Jurkat, Clone E6-1 (cell line): ENCODE measurements around the gene PLSCR5.

Experiments used
- DNase-seq: peaks from one replicate; pipeline ENCODE4 v3.0.0-alpha.2; 2011; ENCODE audit warnings: low read depth, low spot score
- H3K4me3 ChIP-seq: 2 replicates; pipeline ENCODE4 v1.5.1; 2011; ENCODE audit warnings: mild to moderate bottlenecking, low read length, control low read depth, moderate library complexity

The PLSCR5 gene

GRCh38 chr3:146550070-146550615 is 55.0 kb downstream of the PLSCR5 start:
- no peak for DNase-seq
- H3K4me3 ChIP-seq, result no peak overlapping the region

- H3K4me3 ChIP-seq, result no peak overlapping the region
- no peak for DNase-seq
Measured at GRCh38 chr3:146547235-146547835, 57.8 kb downstream of the PLSCR5 start.

- no peak overlapping the region for H3K4me3 ChIP-seq
- DNase-seq, result no peak
Measured at GRCh38 chr3:146546366-146546965, 58.7 kb downstream of the PLSCR5 start.

GRCh38 chr3:146544929-146545528 is 60.1 kb downstream of the PLSCR5 start:
- no peak for DNase-seq
- peak overlapping the region; percentile 76 for H3K4me3 ChIP-seq

GRCh38 chr3:146544002-146544928 is 60.9 kb downstream of the PLSCR5 start, which contains the start of gene PLSCR1:
Gene PLSCR1 (minus strand): TSS chr3:146544607. CDS start chr3:146536552, 8,055 bp downstream.
- peak; percentile 82 for DNase-seq
- H3K4me3 ChIP-seq, result peak within 1 kb of the TSS; percentile 76

GRCh38 chr3:146543461-146544001 is 61.6 kb downstream of the PLSCR5 start:
- DNase-seq, result no peak
- peak overlapping the region; percentile 76 for H3K4me3 ChIP-seq

GRCh38 chr3:146542978-146543377 is 62.2 kb downstream of the PLSCR5 start:
- no peak for DNase-seq
- H3K4me3 ChIP-seq, result no peak overlapping the region

GRCh38 chr3:146542179-146542578 is 63.0 kb downstream of the PLSCR5 start:
- DNase-seq, result no peak

GRCh38 chr3:146540978-146541377 is 64.2 kb downstream of the PLSCR5 start:
- H3K4me3 ChIP-seq, result no peak overlapping the region

More at GRCh38 chr3:146542179-146542578, 63.0 kb downstream of the PLSCR5 start:
- no peak overlapping the region for H3K4me3 ChIP-seq

GRCh38 chr3:146540236-146540635 is 64.9 kb downstream of the PLSCR5 start:
- no peak for DNase-seq
- no peak overlapping the region for H3K4me3 ChIP-seq

More at GRCh38 chr3:146540978-146541377, 64.2 kb downstream of the PLSCR5 start:
- DNase-seq, result no peak

GRCh38 chr3:146539315-146539714 is 65.8 kb downstream of the PLSCR5 start:
- no peak for DNase-seq
- H3K4me3 ChIP-seq, result no peak overlapping the region

- no peak overlapping the region for H3K4me3 ChIP-seq
- DNase-seq, result no peak
Measured at GRCh38 chr3:146537603-146538002, 67.5 kb downstream of the PLSCR5 start.

- H3K4me3 ChIP-seq, result no peak overlapping the region
- no peak for DNase-seq
Measured at GRCh38 chr3:146536681-146537080, 68.5 kb downstream of the PLSCR5 start.
